ENCODE data around the gene GP1BB.
"Not testable (repeated sequence)": the region's sequence is repeated elsewhere in the genome, so short reads cannot be mapped to it uniquely, and the experiment has no call there.

GP1BB gene

GRCh38 chr22:19696504-19697276 lies 26.6 kb upstream of the GP1BB start:
- Histone ChIP-seq H3K27me3 (ENCODE audit: insufficient read depth, low read length) (no peaks in the 10 kb centered on the region), H3K4me2 (ENCODE audit: low read length) (no peak overlapping the region), H3K18ac (ENCODE audit: low read length) (no peak overlapping the region), H2BK120ac (ENCODE audit: insufficient read depth, low read length, poor library complexity) (no peak overlapping the region), H3K23ac (ENCODE audit: low read length) (no peak overlapping the region), H3K4ac (ENCODE audit: low read depth, low read length) (no peak overlapping the region), H3K9ac (ENCODE audit: low read length) (no peak overlapping the region), H2AK5ac (ENCODE audit: low read length) (no peak overlapping the region), H4K8ac (ENCODE audit: low read depth, low read length) (no peak overlapping the region), H3K14ac (ENCODE audit: low read length) (no peak overlapping the region), H2AFZ (ENCODE audit: insufficient read depth, low read length, poor library complexity) (no peak overlapping the region), H3K4me1 (ENCODE audit: control insufficient read depth in 1 of 2, insufficient read depth in 2 of 2, low read length in 2 of 2) (peaks cover 0 to 2% of the 10 kb centered on the region in 2 experiments), H2BK5ac (ENCODE audit: low read depth, low read length, poor library complexity) (no peak overlapping the region), H3K27ac (ENCODE audit: low read depth, low read length) (no peak overlapping the region), H4K91ac (ENCODE audit: low read depth, low read length) (no peak overlapping the region), H3K79me1 (ENCODE audit: low read length) (no peaks in the 10 kb centered on the region), H3K4me3 (ENCODE audit: low read depth, low read length) (no peak overlapping the region), H4K12ac (ENCODE audit: low read depth, low read length) (no peak overlapping the region), H2BK12ac (ENCODE audit: low read length) (no peak overlapping the region), H3K36me3 (ENCODE audit: control insufficient read depth in 1 of 2, insufficient read depth in 2 of 2, low read length in 2 of 2) (no peaks in the 10 kb centered on the region), H3K9me3 (ENCODE audit: insufficient read depth, low read depth, low read length) (no peaks in the 10 kb centered on the region), H3K79me2 (ENCODE audit: control insufficient read depth, insufficient read depth, low read length, poor library complexity) (no peaks in the 10 kb centered on the region)
- peak; percentile 48 to 63 for DNase-seq
- no CpG with 5 or more reads among the region's 2 CpGs for WGBS (ENCODE audit: extremely low coverage, insufficient coverage, insufficient read length)

GRCh38 chr22:19697871-19698270 lies 25.5 kb upstream of the GP1BB start:
- H2AK5ac ChIP-seq (ENCODE audit: low read length); H2AFZ ChIP-seq (ENCODE audit: insufficient read depth, low read length, poor library complexity); H3K4me1 ChIP-seq (ENCODE audit: control insufficient read depth in 1 of 2, insufficient read depth in 2 of 2, low read length in 2 of 2); H3K79me1 ChIP-seq (ENCODE audit: low read length); H3K79me2 ChIP-seq (ENCODE audit: control insufficient read depth, insufficient read depth, low read length, poor library complexity); H4K91ac ChIP-seq (ENCODE audit: low read depth, low read length); H2BK5ac ChIP-seq (ENCODE audit: low read depth, low read length, poor library complexity); H3K4ac ChIP-seq (ENCODE audit: low read depth, low read length); H3K9me3 ChIP-seq (ENCODE audit: insufficient read depth, low read depth, low read length); H3K18ac ChIP-seq (ENCODE audit: low read length); H3K36me3 ChIP-seq (ENCODE audit: control insufficient read depth in 1 of 2, insufficient read depth in 2 of 2, low read length in 2 of 2); DNase-seq; H3K9ac ChIP-seq (ENCODE audit: low read length); H3K27ac ChIP-seq (ENCODE audit: low read depth, low read length); H4K8ac ChIP-seq (ENCODE audit: low read depth, low read length); H2BK12ac ChIP-seq (ENCODE audit: low read length); H2BK120ac ChIP-seq (ENCODE audit: insufficient read depth, low read length, poor library complexity); H4K12ac ChIP-seq (ENCODE audit: low read depth, low read length); H3K27me3 ChIP-seq (ENCODE audit: insufficient read depth, low read length); H3K14ac ChIP-seq (ENCODE audit: low read length); H3K4me3 ChIP-seq (ENCODE audit: low read depth, low read length); H3K23ac ChIP-seq (ENCODE audit: low read length); H3K4me2 ChIP-seq (ENCODE audit: low read length): not testable (repeated sequence)
- no CpG with 5 or more reads among the region's 1 CpG for WGBS (ENCODE audit: extremely low coverage, insufficient coverage, insufficient read length)

GRCh38 chr22:19700790-19701419 lies 22.4 kb upstream of the GP1BB start:
- H2BK5ac ChIP-seq (ENCODE audit: low read depth, low read length, poor library complexity): no peak overlapping the region
- WGBS (ENCODE audit: extremely low coverage, insufficient coverage, insufficient read length): no CpG with 5 or more reads among the region's 6 CpGs
- no peak overlapping the region for H2AK5ac ChIP-seq (ENCODE audit: low read length)
- no peak overlapping the region for H3K18ac ChIP-seq (ENCODE audit: low read length)
- H3K4ac ChIP-seq (ENCODE audit: low read depth, low read length): no peak overlapping the region
- no peak overlapping the region for H2BK12ac ChIP-seq (ENCODE audit: low read length)
- H3K9me3 ChIP-seq (ENCODE audit: insufficient read depth, low read depth, low read length): no peaks in the 10 kb centered on the region
- H2BK120ac ChIP-seq (ENCODE audit: insufficient read depth, low read length, poor library complexity): no peak overlapping the region
- no peak overlapping the region for H3K14ac ChIP-seq (ENCODE audit: low read length)
- no peak overlapping the region for H3K27ac ChIP-seq (ENCODE audit: low read depth, low read length)
- H3K23ac ChIP-seq (ENCODE audit: low read length): no peak overlapping the region
- H3K4me1 ChIP-seq (ENCODE audit: control insufficient read depth in 1 of 2, insufficient read depth in 2 of 2, low read length in 2 of 2): peaks cover 0 to 2% of the 10 kb centered on the region in 2 experiments
- H3K9ac ChIP-seq (ENCODE audit: low read length): no peak overlapping the region
- H3K4me2 ChIP-seq (ENCODE audit: low read length): no peak overlapping the region
- no peak overlapping the region for H4K8ac ChIP-seq (ENCODE audit: low read depth, low read length)
- no peak overlapping the region for H4K91ac ChIP-seq (ENCODE audit: low read depth, low read length)
- no peaks in the 10 kb centered on the region for H3K79me1 ChIP-seq (ENCODE audit: low read length)
- DNase-seq: no peak
- no peaks in the 10 kb centered on the region for H3K79me2 ChIP-seq (ENCODE audit: control insufficient read depth, insufficient read depth, low read length, poor library complexity)
- H4K12ac ChIP-seq (ENCODE audit: low read depth, low read length): no peak overlapping the region
- no peaks in the 10 kb centered on the region for H3K27me3 ChIP-seq (ENCODE audit: insufficient read depth, low read length)
- H3K4me3 ChIP-seq (ENCODE audit: low read depth, low read length): no peak overlapping the region
- no peak overlapping the region for H2AFZ ChIP-seq (ENCODE audit: insufficient read depth, low read length, poor library complexity)
- no peaks in the 10 kb centered on the region for H3K36me3 ChIP-seq (ENCODE audit: control insufficient read depth in 1 of 2, insufficient read depth in 2 of 2, low read length in 2 of 2)

- H3K9me3 ChIP-seq (ENCODE audit: insufficient read depth, low read depth, low read length): no peaks in the 10 kb centered on the region
- no peak overlapping the region for H2AK5ac ChIP-seq (ENCODE audit: low read length)
- H3K36me3 ChIP-seq (ENCODE audit: control insufficient read depth in 1 of 2, insufficient read depth in 2 of 2, low read length in 2 of 2): no peaks in the 10 kb centered on the region
- no peak overlapping the region for H2BK120ac ChIP-seq (ENCODE audit: insufficient read depth, low read length, poor library complexity)
- WGBS (ENCODE audit: extremely low coverage, insufficient coverage, insufficient read length): 100% methylated on average over 1 of the region's 10 CpGs
- H4K91ac ChIP-seq (ENCODE audit: low read depth, low read length): no peak overlapping the region
- H2AFZ ChIP-seq (ENCODE audit: insufficient read depth, low read length, poor library complexity): no peak overlapping the region
- H2BK12ac ChIP-seq (ENCODE audit: low read length): no peak overlapping the region
- H3K27me3 ChIP-seq (ENCODE audit: insufficient read depth, low read length): no peaks in the 10 kb centered on the region
- H3K23ac ChIP-seq (ENCODE audit: low read length): no peak overlapping the region
- H2BK5ac ChIP-seq (ENCODE audit: low read depth, low read length, poor library complexity): no peak overlapping the region
- H4K8ac ChIP-seq (ENCODE audit: low read depth, low read length): no peak overlapping the region
- DNase-seq: no peak
- no peak overlapping the region for H3K4ac ChIP-seq (ENCODE audit: low read depth, low read length)
- H3K18ac ChIP-seq (ENCODE audit: low read length): no peak overlapping the region
- no peak overlapping the region for H3K9ac ChIP-seq (ENCODE audit: low read length)
- no peak overlapping the region for H3K27ac ChIP-seq (ENCODE audit: low read depth, low read length)
- H3K4me3 ChIP-seq (ENCODE audit: low read depth, low read length): no peak overlapping the region
- no peaks in the 10 kb centered on the region for H3K79me1 ChIP-seq (ENCODE audit: low read length)
- H3K14ac ChIP-seq (ENCODE audit: low read length): no peak overlapping the region
- H3K4me1 ChIP-seq (ENCODE audit: control insufficient read depth in 1 of 2, insufficient read depth in 2 of 2, low read length in 2 of 2): peaks cover 0 to 2% of the 10 kb centered on the region in 2 experiments
- no peak overlapping the region for H4K12ac ChIP-seq (ENCODE audit: low read depth, low read length)
- no peak overlapping the region for H3K4me2 ChIP-seq (ENCODE audit: low read length)
- H3K79me2 ChIP-seq (ENCODE audit: control insufficient read depth, insufficient read depth, low read length, poor library complexity): no peaks in the 10 kb centered on the region
Measured at GRCh38 chr22:19701420-19702145, 21.8 kb upstream of the GP1BB start.
